Measurements from ENCODE around the gene FBXW7. TPM values are rescaled to one million over a fixed set of nuclear protein-coding genes. Genes with fewer than 3 reads are reported as not detected.

The FBXW7 gene
- total RNA-seq, 1 experiment from 2014 or later, result 23.0 TPM

GRCh38 chr4:152529880-152530279, 6.0 kb downstream of the FBXW7 start (continued):
- no peak for TF ChIP-seq ZNF274 (IDR thresholded peaks at IDR 0.05; ENCODE audit: low read depth, low read length)
- no peak for TF ChIP-seq POLR2AphosphoS5 (IDR thresholded peaks at IDR 0.05; ENCODE audit: low read depth, low read length)

GRCh38 chr4:152528060-152528459, 7.8 kb downstream of the FBXW7 start:
- 0 out of 4 replicates have a peak, but pooled peaks cover 0 to 5% of the 10 kb centered on the region in 2 experiments for H3K4me1 ChIP-seq (ENCODE audit: control insufficient read depth in 1 of 2, insufficient read depth in 2 of 2, low read length in 2 of 2)
- TF ChIP-seq ZFX (IDR thresholded peaks at IDR 0.05), result no peak
- no peak for TF ChIP-seq REST (IDR thresholded peaks at IDR 0.05; ENCODE audit: low read depth)
- no peak for TF ChIP-seq TCF7L2 (IDR thresholded peaks at IDR 0.05; ENCODE audit: borderline replicate concordance, extremely low read depth, insufficient read depth, insufficient read length)
- TF ChIP-seq POLR2AphosphoS5 (IDR thresholded peaks at IDR 0.05; ENCODE audit: low read depth, low read length), result no peak
- no peak for TF ChIP-seq CEBPB (IDR thresholded peaks at IDR 0.05; ENCODE audit: low read depth)
- TF ChIP-seq SRF (IDR thresholded peaks at IDR 0.05; ENCODE audit: low read depth), result no peak
- TF ChIP-seq CBX3 (IDR thresholded peaks at IDR 0.05; ENCODE audit: low read depth), result no peak
- no peaks in the 10 kb centered on the region for H3K9me2 ChIP-seq (ENCODE audit: insufficient read depth)
- peaks cover 6% of the 10 kb centered on the region; the same call in 1 of the 2 replicates for H4K20me1 ChIP-seq (ENCODE audit: insufficient read depth)
- no peak overlapping the region for H3K4me2 ChIP-seq (ENCODE audit: low read length)
- CTCF ChIA-PET, result no interaction called here
- no peak overlapping the region for H2AFZ ChIP-seq (ENCODE audit: low read depth, low read length, poor library complexity, severe bottlenecking)
- RAD21 ChIA-PET (ENCODE audit: low non-redundant PET in 1 of 2, low total read pairs in 2 of 2, uncharacterized antibody in 2 of 2, unreplicated experiment in 2 of 2), result no interaction called here
- peaks cover 100% of the 10 kb centered on the region for H3K79me2 ChIP-seq (ENCODE audit: insufficient read depth, low read length)
- BruUV-seq (replicated peaks), result no TSS peak
- no peak overlapping the region for H3K27ac ChIP-seq (ENCODE audit: low read depth, low read length)
- no peak for ATAC-seq
- H3K36me3 ChIP-seq (ENCODE audit: control insufficient read depth in 1 of 2, insufficient read depth in 2 of 2, low read length in 2 of 2), result 0 out of 4 replicates have a peak, but pooled peaks cover 0 to 11% of the 10 kb centered on the region in 2 experiments
- H3K27me3 ChIP-seq (ENCODE audit: insufficient read depth, low read length), result no peaks in the 10 kb centered on the region
- intact Hi-C loops (cut with micrococcal nuclease), result no loop called here
- POLR2A ChIA-PET, result no interaction called here
- DNase-seq (ENCODE audit: low read depth, low spot score), result no peak
- H3K9ac ChIP-seq (ENCODE audit: low read length), result no peak overlapping the region
- no peaks in the 10 kb centered on the region for H3K9me3 ChIP-seq (ENCODE audit: control insufficient read depth in 1 of 2, insufficient read depth in 1 of 2, low read depth in 1 of 2, low read length in 2 of 2)
- no peak overlapping the region for H3K4me3 ChIP-seq (replicated peaks in 1 of 2; ENCODE audit: low read depth in 1 of 2, low read length in 2 of 2)

All from HCT116 (cell line).